H9 (cell line): ENCODE data around the gene HCAR3. TPM values are rescaled to one million over a fixed set of nuclear protein-coding genes. Genes with fewer than 3 reads are reported as not detected.
A peak's percentile ranks its signal among the peaks of the same experiment; 100 is the strongest.

Source experiments
- DNase-seq: peaks from one replicate; pipeline ENCODE4 v3.0.0-alpha.2; 2017
- H2AFZ ChIP-seq: one replicate; pipeline ENCODE4 v1.6.1; 2013; ENCODE audit warnings: mild to moderate bottlenecking, low read length, control low read depth, moderate library complexity
- H2AK5ac ChIP-seq: 2 replicates; pipeline ENCODE4 v1.6.1; 2013; ENCODE audit warnings: low read length, control low read depth, mixed read lengths; ENCODE audit not compliant: insufficient read length
- H2BK120ac ChIP-seq: one replicate; pipeline ENCODE4 v1.6.1; 2013; ENCODE audit warnings: low read depth, mild to moderate bottlenecking, low read length, control low read depth, inconsistent platforms; ENCODE audit not compliant: poor library complexity, severe bottlenecking
- H2BK12ac ChIP-seq: 2 replicates; pipeline ENCODE4 v1.6.1; 2013; ENCODE audit warnings: low read length, control low read depth, mixed read lengths, low read depth; ENCODE audit not compliant: insufficient read length
- H2BK15ac ChIP-seq: 2 replicates; pipeline ENCODE4 v1.6.1; 2013; ENCODE audit warnings: low read depth, low read length, control low read depth
- H2BK20ac ChIP-seq: one replicate; pipeline ENCODE4 v1.6.1; 2013; ENCODE audit warnings: low read depth, mild to moderate bottlenecking, low read length, control low read depth, inconsistent platforms; ENCODE audit not compliant: poor library complexity, severe bottlenecking
- H2BK5ac ChIP-seq: 2 replicates; pipeline ENCODE4 v1.6.1; 2013; ENCODE audit warnings: low read length, control low read depth, mixed read lengths; ENCODE audit not compliant: insufficient read length
- H3K14ac ChIP-seq: 2 replicates; pipeline ENCODE4 v1.6.1; 2013; ENCODE audit warnings: low read length, control low read depth; ENCODE audit not compliant: insufficient read depth
- H3K18ac ChIP-seq: 2 replicates; pipeline ENCODE4 v1.6.1; 2013; ENCODE audit warnings: low read depth, mild to moderate bottlenecking, mixed read lengths, low read length, control low read depth; ENCODE audit not compliant: insufficient read length
- H3K23ac ChIP-seq: 2 replicates; pipeline ENCODE4 v1.6.1; 2013; ENCODE audit warnings: low read length, control low read depth, mixed read lengths, low read depth; ENCODE audit not compliant: insufficient read length
- H3K23me2 ChIP-seq: 2 replicates; pipeline ENCODE4 v1.6.1; 2013; ENCODE audit warnings: low read depth, mild to moderate bottlenecking, mixed read lengths, low read length, control low read depth; ENCODE audit not compliant: insufficient read length, poor library complexity, severe bottlenecking
- H3K27ac ChIP-seq: 2 replicates; pipeline ENCODE4 v1.5.1; 2013; ENCODE audit warnings: low read length, control low read depth, mixed read lengths, low read depth; ENCODE audit not compliant: insufficient read length
- H3K27me3 ChIP-seq: 2 replicates; pipeline ENCODE4 v1.6.1; 2013; ENCODE audit warnings: low read length, control low read depth, inconsistent platforms; ENCODE audit not compliant: insufficient read depth
- H3K4ac ChIP-seq: 2 replicates; pipeline ENCODE4 v1.6.1; 2013; ENCODE audit warnings: low read depth, mild to moderate bottlenecking, control low read depth, inconsistent platforms, low read length, moderate library complexity
- H3K4me1 ChIP-seq: 2 replicates; pipeline ENCODE4 v1.6.1; 2013; ENCODE audit warnings: low read length, control low read depth, inconsistent platforms; ENCODE audit not compliant: insufficient read depth
- H3K4me2 ChIP-seq: 2 replicates; pipeline ENCODE4 v1.6.1; 2013; ENCODE audit warnings: low read length, control low read depth, mixed read lengths; ENCODE audit not compliant: insufficient read length, insufficient read depth
- H3K56ac ChIP-seq: 2 replicates; pipeline ENCODE4 v1.6.1; 2013; ENCODE audit warnings: low read depth, mild to moderate bottlenecking, mixed read lengths, low read length, control low read depth; ENCODE audit not compliant: insufficient read length
- H3K79me1 ChIP-seq: 2 replicates; pipeline ENCODE4 v1.6.1; 2013; ENCODE audit warnings: low read depth, mild to moderate bottlenecking, moderate library complexity, low read length, control low read depth, inconsistent platforms; ENCODE audit not compliant: insufficient read depth, poor library complexity, severe bottlenecking
- H3K79me2 ChIP-seq: 2 replicates; pipeline ENCODE4 v1.6.1; 2013; ENCODE audit warnings: low read length, control low read depth, inconsistent platforms; ENCODE audit not compliant: insufficient read depth
- H3K9ac ChIP-seq: 2 replicates; pipeline ENCODE4 v1.6.1; 2013; ENCODE audit warnings: low read length, control low read depth, mixed read lengths; ENCODE audit not compliant: insufficient read length; ENCODE audit errors: extremely low read depth
- H3K9me3 ChIP-seq: one replicate; pipeline ENCODE4 v1.6.1; 2013; ENCODE audit warnings: low read depth, low read length, inconsistent platforms; ENCODE audit not compliant: control insufficient read depth
- H3T11ph ChIP-seq: one replicate; pipeline ENCODE4 v1.6.1; 2013; ENCODE audit warnings: mild to moderate bottlenecking, low read length, control low read depth, inconsistent platforms
- H4K20me1 ChIP-seq: one replicate; pipeline ENCODE4 v1.6.1; 2013; ENCODE audit not compliant: control insufficient read depth, insufficient read length, insufficient read depth
- H4K5ac ChIP-seq: 2 replicates; pipeline ENCODE4 v1.6.1; 2013; ENCODE audit warnings: low read depth, mild to moderate bottlenecking, mixed read lengths, low read length, control low read depth; ENCODE audit not compliant: insufficient read length
- H4K8ac ChIP-seq: replicated peaks from 2 replicates; pipeline ENCODE4 v1.6.1; 2013; ENCODE audit warnings: low read length, control low read depth, mixed read lengths, low read depth; ENCODE audit not compliant: insufficient read length
- H4K91ac ChIP-seq: 2 replicates; pipeline ENCODE4 v1.6.1; 2013; ENCODE audit warnings: low read depth, mild to moderate bottlenecking, moderate library complexity, mixed read lengths, low read length, control low read depth; ENCODE audit not compliant: insufficient read length
- H3K27ac Mint-ChIP-seq, 3 experiments: 2 replicates in 2 of 3; 3 replicates in 1 of 3; pipeline ENCODE4 v1.8.0; 2020 to 2021; ENCODE audit warnings: mixed read lengths in 3 of 3, mild to moderate bottlenecking in 1 of 3, moderate library complexity in 1 of 3
- H3K27me3 Mint-ChIP-seq: 2 replicates; pipeline ENCODE4 v1.8.0; 2021; ENCODE audit warnings: low read depth, mild to moderate bottlenecking, moderate library complexity, mixed read lengths
- H3K36me3 Mint-ChIP-seq, 3 experiments: 2 replicates in 2 of 3; 3 replicates in 1 of 3; pipeline ENCODE4 v1.8.0; 2020 to 2021; ENCODE audit warnings: low read depth in 3 of 3, mixed read lengths in 3 of 3; ENCODE audit not compliant: insufficient read depth in 1 of 3
- H3K4me1 Mint-ChIP-seq, 2 experiments: 2 replicates each; pipeline ENCODE4 v1.8.0; 2020; ENCODE audit warnings: mixed read lengths in 2 of 2
- H3K4me3 Mint-ChIP-seq, 2 experiments: 2 replicates in 1 of 2; 3 replicates in 1 of 2; pipeline ENCODE4 v1.8.0; 2020 to 2021; ENCODE audit warnings: mild to moderate bottlenecking in 2 of 2, mixed read lengths in 2 of 2, moderate library complexity in 1 of 2
- H3K9me3 Mint-ChIP-seq, 2 experiments: 2 replicates in 1 of 2; 3 replicates in 1 of 2; pipeline ENCODE4 v1.8.0; 2020; ENCODE audit warnings: mild to moderate bottlenecking in 2 of 2, mixed read lengths in 2 of 2, moderate library complexity in 1 of 2
- CTCF ChIP-seq: fragments of 200-600 bp; sonication (generic); conservative IDR thresholded peaks from 3 replicates; pipeline ENCODE4 v1.8.0; 2021; ENCODE audit warnings: antibody characterized with exemption, mild to moderate bottlenecking
- WGBS: extraction: QIAGEN DNeasy Blood & Tissue Kit; methylation state at CpG from one replicate; pipeline ENCODE4 v1.1.7; 2013; ENCODE audit warnings: missing lambda C conversion rate, low lambda C conversion rate, mixed read lengths; ENCODE audit not compliant: insufficient read length; ENCODE audit errors: extremely low coverage; 5-methylcytosine and 5-hydroxymethylcytosine counted together
- total RNA-seq: library from RNA; stranded (reverse); gene quantifications from 2 replicates; pipeline ENCODE4 v1.2.1, GENCODE V29; 2021

HCAR3 gene
- total RNA-seq, 1 experiment from 2014 or later = not detected

- Histone ChIP-seq H4K5ac (no peak overlapping the region), H3K4me1 (no peaks in the 10 kb centered on the region), H4K20me1 (no peaks in the 10 kb centered on the region), H3K27ac (no peak overlapping the region), H3K56ac (no peak overlapping the region), H4K8ac (no peak overlapping the region), H3K23me2 (no peaks in the 10 kb centered on the region), H2BK120ac (no peak overlapping the region), H2BK5ac (no peak overlapping the region), H3K18ac (no peak overlapping the region), H3K9me3 (no peaks in the 10 kb centered on the region), H3K14ac (no peak overlapping the region), H3K27me3 (no peaks in the 10 kb centered on the region), H2BK12ac (no peak overlapping the region), H2BK15ac (no peak overlapping the region), H2AK5ac (no peak overlapping the region), H4K91ac (no peak overlapping the region), H3K4ac (no peak overlapping the region), H3K9ac (no peak overlapping the region), H3T11ph (no peak overlapping the region), H3K23ac (no peak overlapping the region), H2AFZ (no peak overlapping the region), H3K79me1 (no peaks in the 10 kb centered on the region), H3K4me2 (no peak overlapping the region), H2BK20ac (no peak overlapping the region), H3K79me2 (no peaks in the 10 kb centered on the region)
- no peak for TF ChIP-seq CTCF
- Mint-ChIP-seq H3K27ac (peak overlapping the region in 1 of 3 experiments; percentile 81; a peak in 4 of 7 replicates), H3K36me3 (no peaks in the 10 kb centered on the region), H3K9me3 (no peaks in the 10 kb centered on the region), H3K27me3 (no peaks in the 10 kb centered on the region), H3K4me3 (no peak overlapping the region), H3K4me1 (peaks cover 14 to 22% of the 10 kb centered on the region in 2 experiments)
- no CpG with 5 or more reads among the region's 5 CpGs for WGBS
- DNase-seq = peak; percentile 45
These were observed 9.5 kb upstream of the HCAR3 start for GRCh38 chr12:122726080-122726558.
